Placental epithelial cell (primary cell): ENCODE results near the gene SRL. TPM values are rescaled to one million over a fixed set of nuclear protein-coding genes. Genes with fewer than 3 reads are reported as not detected.

Source experiments
- total RNA-seq: library from RNA; depleted of rRNA; stranded (reverse); fragments of >200 nt; gene quantifications from 2 replicates; pipeline ENCODE4 v1.2.3, GENCODE V29; 2012

Gene SRL
- not detected in 2 replicates for total RNA-seq

DNA sequence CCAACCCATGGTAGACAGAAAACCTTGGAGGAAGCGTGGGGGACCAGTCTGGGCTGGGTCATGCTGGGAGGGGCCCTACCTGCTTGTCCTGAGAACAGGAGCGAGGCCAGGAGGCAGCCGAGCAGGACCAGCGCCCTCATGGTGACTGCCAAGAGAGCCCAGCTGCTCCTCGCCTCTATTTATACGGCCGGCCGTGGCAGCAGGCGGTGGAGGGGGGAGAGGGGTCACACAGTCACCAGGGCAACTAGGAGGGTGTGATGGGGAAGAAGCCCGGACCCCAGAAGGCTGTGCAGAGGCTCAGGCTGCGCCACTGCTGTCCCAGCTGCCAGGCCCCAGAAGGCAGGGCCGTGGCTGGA lies at the start of gene SRL:
Gene SRL (minus strand): TSS at position 153 of the 356 bp plus-strand sequence. CDS start 13 bp downstream, at position 140.

Other genes with a start within 250 kb of the SRL start
- 23.9 and 34.6 TPM in 2 replicates for gene ADCY9, start 125.6 kb downstream of the SRL start, total RNA-seq
- gene TFAP4, start 30.9 kb upstream of the SRL start, total RNA-seq = 2.8 and 5.9 TPM in 2 replicates
- 1.5 and 2.0 TPM in 2 replicates for gene GLIS2, start 74.0 kb upstream of the SRL start, total RNA-seq
- gene PAM16, start 109.2 kb upstream of the SRL start, total RNA-seq = 14.9 and 26.5 TPM in 2 replicates
- gene VASN, start 129.8 kb upstream of the SRL start, total RNA-seq = 28.7 and 35.4 TPM in 2 replicates
- gene CORO7, start 174.5 kb upstream of the SRL start, total RNA-seq = 11.8 and 19.8 TPM in 2 replicates
- 24.3 and 35.2 TPM in 2 replicates for gene DNAJA3, start 183.8 kb upstream of the SRL start, total RNA-seq
- gene NMRAL1, start 232.5 kb upstream of the SRL start, total RNA-seq = 132 and 137 TPM in 2 replicates
- gene HMOX2, start 234.3 kb upstream of the SRL start, total RNA-seq = 46.7 and 86.8 TPM in 2 replicates